Common myeloid progenitor, CD34-positive (primary cell): Measurements from ENCODE around the gene MAMSTR.
A peak's percentile ranks its signal among the peaks of the same experiment; 100 is the strongest.

Experiments
- CTCF ChIA-PET: fragments of 350-600 bp; sonication (Branson Sonifier 250); formaldehyde crosslinking; loops from one replicate; lab custom pipeline; 2021; ENCODE audit warnings: antibody characterized with exemption; lab: Charles Lee
- POLR2A ChIA-PET: fragments of 350-600 bp; sonication (Branson Sonifier 250); formaldehyde crosslinking; loops from one replicate; lab custom pipeline; 2021; ENCODE audit warnings: antibody characterized with exemption; lab: Charles Lee
- DNase-seq, 3 donors: peaks; one replicate each; pipeline versions ENCODE4 v3.0.0 to v3.0.0-alpha.2; 2013
- H3K27ac ChIP-seq, 2 experiments: 1 replicate in 1 of 2; 2 replicates in 1 of 2; pipeline ENCODE4 v1.7.0; 2013; ENCODE audit warnings: inconsistent platforms in 2 of 2, low read length in 2 of 2, mild to moderate bottlenecking in 2 of 2, low read depth in 1 of 2, moderate library complexity in 1 of 2; ENCODE audit not compliant: severe bottlenecking in 2 of 2, insufficient read depth in 1 of 2, poor library complexity in 1 of 2
- H3K27me3 ChIP-seq, 5 experiments: replicated peaks in 2 of 5; 1 replicate in 3 of 5; 2 replicates in 2 of 5; pipeline versions ENCODE4 v1.6.1 to v1.7.0; 2013; ENCODE audit warnings: low read length in 4 of 5, mild to moderate bottlenecking in 2 of 5, moderate library complexity in 2 of 5, inconsistent platforms in 1 of 5; ENCODE audit not compliant: insufficient read depth in 5 of 5, control insufficient read depth in 4 of 5
- H3K36me3 ChIP-seq, 4 experiments: 1 replicate in 2 of 4; 2 replicates in 2 of 4; pipeline versions ENCODE4 v1.6.1 to v1.7.0; 2013; ENCODE audit warnings: low read length in 3 of 4, control low read depth in 1 of 4, mild to moderate bottlenecking in 1 of 4; ENCODE audit not compliant: control insufficient read depth in 4 of 4, insufficient read depth in 4 of 4
- H3K4me1 ChIP-seq, 4 experiments: 1 replicate in 3 of 4; 2 replicates in 1 of 4; pipeline versions ENCODE4 v1.6.1 to v1.7.1; 2013; ENCODE audit warnings: low read length in 3 of 4, mild to moderate bottlenecking in 3 of 4, control low read depth in 1 of 4, inconsistent platforms in 1 of 4, moderate library complexity in 1 of 4; ENCODE audit not compliant: control insufficient read depth in 4 of 4, insufficient read depth in 4 of 4; ENCODE audit errors: control extremely low read depth in 1 of 4
- H3K4me3 ChIP-seq, 7 experiments: 1 replicate in 4 of 7; 2 replicates in 3 of 7; pipeline versions ENCODE4 v1.5.1 to v1.7.0; 2013; ENCODE audit warnings: mild to moderate bottlenecking in 7 of 7, low read length in 6 of 7, moderate library complexity in 6 of 7, inconsistent platforms in 2 of 7, low read depth in 2 of 7, control low read depth in 1 of 7; ENCODE audit not compliant: insufficient read depth in 4 of 7, control insufficient read depth in 1 of 7; ENCODE audit errors: extremely low read depth in 1 of 7
- H3K9me3 ChIP-seq, 5 experiments: 1 replicate in 4 of 5; 2 replicates in 1 of 5; pipeline versions ENCODE4 v1.6.1 to v1.7.1; 2013; ENCODE audit warnings: low read length in 4 of 5, mild to moderate bottlenecking in 2 of 5, inconsistent platforms in 1 of 5, low read depth in 1 of 5, moderate library complexity in 1 of 5; ENCODE audit not compliant: control insufficient read depth in 4 of 5, insufficient read depth in 2 of 5; ENCODE audit errors: control extremely low read depth in 1 of 5
- WGBS: methylation state at CpG from one replicate; pipeline ENCODE4 v1.1.5; 2013; ENCODE audit not compliant: insufficient coverage; 5-methylcytosine and 5-hydroxymethylcytosine counted together

MAMSTR gene

GRCh38 chr19:48751845-48752495 lies 32.4 kb upstream of the MAMSTR start:
- Histone ChIP-seq H3K36me3 (peaks cover 0 to 6% (median 2%) of the 10 kb centered on the region in 4 experiments), H3K9me3 (no peaks in the 10 kb centered on the region), H3K4me1 (peaks cover 0 to 25% (median 24%) of the 10 kb centered on the region in 4 experiments), H3K4me3 (peak overlapping the region in 6 of 7 experiments; percentile 40 to 81 (median 60)), H3K27ac (no peak overlapping the region), H3K27me3 (peaks cover 0 to 22% (median 11%) of the 10 kb centered on the region in 5 experiments)
- POLR2A ChIA-PET: interaction anchor here (0.9 kb wide), 1 partner anchor 114 kb away, joined by 3 read pairs; no protein-coding TSS in a partner anchor
- 37% methylated on average over 11 of the region's 20 CpGs for WGBS
- DNase-seq: peak in 2 of 3 donors; percentile 64 to 74
- CTCF ChIA-PET: interaction anchor here (1.0 to 1.7 kb wide), 2 partner anchors 15 to 89 kb away, joined by 3 to 4 read pairs; no protein-coding TSS in a partner anchor

- WGBS: 90% methylated on average over 26 of the region's 29 CpGs
- Histone ChIP-seq H3K27ac (no peak overlapping the region), H3K4me3 (no peak overlapping the region), H3K27me3 (peaks cover 0 to 22% (median 11%) of the 10 kb centered on the region in 5 experiments), H3K9me3 (no peaks in the 10 kb centered on the region), H3K4me1 (peaks cover 0 to 33% (median 26%) of the 10 kb centered on the region in 4 experiments), H3K36me3 (peaks cover 0 to 6% (median 2%) of the 10 kb centered on the region in 4 experiments)
- POLR2A ChIA-PET: no interaction called here
- no peak for DNase-seq
- CTCF ChIA-PET: interaction anchor here (1.7 kb wide), 1 partner anchor 14 kb away, joined by 4 read pairs; no protein-coding TSS in a partner anchor
Measured at GRCh38 chr19:48750771-48751504, 31.4 kb upstream of the MAMSTR start.

GRCh38 chr19:48750351-48750750 lies 30.8 kb upstream of the MAMSTR start:
- peaks cover 0 to 22% (median 15%) of the 10 kb centered on the region in 5 experiments for H3K27me3 ChIP-seq
- CTCF ChIA-PET: no interaction called here

GRCh38 chr19:48749571-48750198 lies 30.2 kb upstream of the MAMSTR start:
- Histone ChIP-seq H3K27ac (no peak overlapping the region), H3K36me3 (peaks cover 0 to 6% (median 2%) of the 10 kb centered on the region in 4 experiments), H3K4me1 (peaks cover 0 to 38% (median 27%) of the 10 kb centered on the region in 4 experiments), H3K27me3 (peaks cover 0 to 22% (median 15%) of the 10 kb centered on the region in 5 experiments), H3K4me3 (no peak overlapping the region), H3K9me3 (no peaks in the 10 kb centered on the region)
- ChIA-PET CTCF (no interaction called here), POLR2A (no interaction called here)
- no peak for DNase-seq
- 100% methylated on average over 3 of the region's 4 CpGs for WGBS

More at GRCh38 chr19:48750351-48750750, 30.8 kb upstream of the MAMSTR start:
- POLR2A ChIA-PET: no interaction called here
- Histone ChIP-seq H3K4me3 (no peak overlapping the region), H3K9me3 (no peaks in the 10 kb centered on the region), H3K27ac (no peak overlapping the region), H3K4me1 (peaks cover 0 to 37% (median 27%) of the 10 kb centered on the region in 4 experiments), H3K36me3 (peaks cover 0 to 6% (median 2%) of the 10 kb centered on the region in 4 experiments)
- no peak for DNase-seq
- WGBS: 98% methylated on average over 31 of the region's 31 CpGs

- peak within 1 kb of the TSS in 1 of 2 experiments; percentile 75 for H3K27ac ChIP-seq
- H3K4me3 ChIP-seq: peak within 1 kb of the TSS; percentile 42 to 82 (median 69)
- H3K27me3 ChIP-seq: peaks cover 0 to 10% (median 0%) of the 10 kb centered on the region in 5 experiments
- WGBS: 10% methylated on average over 24 of the region's 31 CpGs
- peak; percentile 80 to 89 (median 87) for DNase-seq
- peaks cover 0 to 6% (median 2%) of the 10 kb centered on the region in 4 experiments for H3K36me3 ChIP-seq
- POLR2A ChIA-PET: no interaction called here
- H3K4me1 ChIP-seq: peaks cover 0 to 23% (median 10%) of the 10 kb centered on the region in 4 experiments
- H3K9me3 ChIP-seq: no peaks in the 10 kb centered on the region
- CTCF ChIA-PET: interaction anchor here (1.4 to 1.5 kb wide), 2 partner anchors 13 to 41 kb away, joined by 3 to 5 read pairs; no protein-coding TSS in a partner anchor
Measured at GRCh38 chr19:48746738-48747575, 27.4 kb upstream of the MAMSTR start, which contains the start of gene IZUMO1. IZUMO1 (minus strand) TSS chr19:48746909; CDS start chr19:48745859, 1,050 bp downstream.

DNA sequence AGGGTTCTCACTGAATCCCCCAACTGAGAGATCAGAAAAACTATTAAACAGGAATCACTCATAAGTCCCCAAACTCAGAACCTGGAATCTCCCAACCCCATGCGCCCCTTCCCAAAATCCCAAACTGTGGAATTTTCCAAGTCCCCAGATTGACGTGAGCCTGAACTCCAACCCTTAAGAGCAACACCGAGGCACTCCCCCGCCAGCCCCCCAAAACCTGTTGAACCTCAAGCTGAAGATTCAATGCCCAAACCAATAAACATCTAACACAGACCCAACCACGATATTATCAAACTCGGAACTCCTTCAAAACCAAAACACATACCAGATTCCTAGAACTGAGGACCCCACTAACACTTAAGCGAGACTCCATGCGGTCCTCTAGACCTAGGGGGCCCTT lies 26.6 kb upstream of the MAMSTR start:
- ChIA-PET CTCF (interaction anchor here (1.4 kb wide), 1 partner anchor 14 kb away, joined by 3 read pairs; no protein-coding TSS in a partner anchor), POLR2A (no interaction called here)
- Histone ChIP-seq H3K4me1 (peaks cover 0 to 22% (median 14%) of the 10 kb centered on the region in 4 experiments), H3K27ac (no peak overlapping the region), H3K36me3 (peaks cover 0 to 6% (median 2%) of the 10 kb centered on the region in 4 experiments), H3K27me3 (peaks cover 0 to 11% (median 0%) of the 10 kb centered on the region in 5 experiments), H3K4me3 (peak overlapping the region in 2 of 7 experiments; percentile 77 to 82), H3K9me3 (no peaks in the 10 kb centered on the region)
- DNase-seq: no peak
- WGBS: 91% methylated on average over 5 of the region's 8 CpGs
